SK-N-MC (cell line): ENCODE data around the gene INPP5A.
"Not testable (repeated sequence)": the region's sequence is repeated elsewhere in the genome, so short reads cannot be mapped to it uniquely, and the experiment has no call there.

Experiments used
- DNase-seq: peaks from one replicate; pipeline ENCODE4 v3.0.0-alpha.2; 2011; ENCODE audit warnings: low read depth, low spot score
- H3K27ac ChIP-seq: fragments of 200-600 bp; sonication (generic); 2 replicates; pipeline ENCODE4 v1.5.1; 2016; ENCODE audit warnings: mixed run types
- H3K36me3 ChIP-seq: fragments of 200-600 bp; sonication (generic); 2 replicates; pipeline ENCODE4 v1.6.1; 2017; ENCODE audit warnings: antibody characterized with exemption, low read length, mixed read lengths; ENCODE audit not compliant: insufficient read depth
- H3K4me3 ChIP-seq: fragments of 200-600 bp; sonication (generic); 2 replicates; pipeline ENCODE4 v1.5.1; 2016
- H3K9ac ChIP-seq: fragments of 200-600 bp; sonication (generic); 2 replicates; pipeline ENCODE4 v1.8.0; 2017; ENCODE audit warnings: mixed run types, mixed read lengths; ENCODE audit not compliant: insufficient read length
- H3K9me3 ChIP-seq: fragments of 200-600 bp; sonication (generic); 2 replicates; pipeline ENCODE4 v1.6.1; 2017; ENCODE audit warnings: low read depth, mild to moderate bottlenecking, antibody characterized with exemption, low read length, moderate library complexity, mixed read lengths
- EZH2 ChIP-seq: fragments of 200-600 bp; sonication (generic); IDR thresholded peaks from one replicate; pipeline ENCODE4 v1.6.1; 2017; ENCODE audit warnings: antibody characterized with exemption
- FOXP2 ChIP-seq: optimal IDR thresholded peaks from 2 replicates; pipeline ENCODE3; 2011; ENCODE audit warnings: mild to moderate bottlenecking, moderate library complexity; ENCODE audit not compliant: insufficient read depth; ENCODE audit errors: extremely low read length, control extremely low read depth
- POLR2AphosphoS5 ChIP-seq: IDR thresholded peaks from 2 replicates; pipeline ENCODE4 v1.6.1; 2012; ENCODE audit warnings: mild to moderate bottlenecking, low read depth, low read length, borderline replicate concordance

The INPP5A gene

GRCh38 chr10:132537684-132538001 is at the start of gene INPP5A:
Gene INPP5A (plus strand): TSS chr10:132537787. CDS start chr10:132538097, 310 bp downstream.
- H3K4me3 ChIP-seq = peak within 1 kb of the TSS; percentile 75
- H3K9me3 ChIP-seq = no peaks in the 10 kb centered on the region
- H3K36me3 ChIP-seq = no peaks in the 10 kb centered on the region
- H3K27ac ChIP-seq = no peak within 1 kb of the TSS
- no peak for DNase-seq
- TF ChIP-seq POLR2AphosphoS5 (no peak), EZH2 (no peak), FOXP2 (no peak)
- H3K9ac ChIP-seq = peak within 1 kb of the TSS; percentile 75

- TF ChIP-seq EZH2 = no peak
- TF ChIP-seq POLR2AphosphoS5 = no peak
- TF ChIP-seq FOXP2 = no peak
- Histone ChIP-seq H3K9me3 (no peaks in the 10 kb centered on the region), H3K27ac (no peak overlapping the region), H3K4me3 (no peak overlapping the region), H3K9ac (no peak overlapping the region), H3K36me3 (no peaks in the 10 kb centered on the region)
- DNase-seq = no peak
Observed at GRCh38 chr10:132488231-132488821, 49.3 kb upstream of the INPP5A start.

GRCh38 chr10:132489053-132489703 is 48.4 kb upstream of the INPP5A start:
- no peak overlapping the region for H3K9ac ChIP-seq
- H3K9me3 ChIP-seq = no peaks in the 10 kb centered on the region
- no peak for TF ChIP-seq EZH2
- TF ChIP-seq POLR2AphosphoS5 = no peak
- no peak for TF ChIP-seq FOXP2
- H3K36me3 ChIP-seq = no peaks in the 10 kb centered on the region
- no peak for DNase-seq
- H3K27ac ChIP-seq = no peak overlapping the region
- H3K4me3 ChIP-seq = no peak overlapping the region

- TF ChIP-seq EZH2 (no peak), FOXP2 (no peak), POLR2AphosphoS5 (no peak)
- no peak for DNase-seq
- no peaks in the 10 kb centered on the region for H3K9me3 ChIP-seq
- H3K4me3 ChIP-seq = no peak overlapping the region
- no peak overlapping the region for H3K27ac ChIP-seq
- H3K36me3 ChIP-seq = no peaks in the 10 kb centered on the region
- H3K9ac ChIP-seq = no peak overlapping the region
Observed at GRCh38 chr10:132489704-132490534, 47.7 kb upstream of the INPP5A start.

GRCh38 chr10:132491534-132491933 is 46.1 kb upstream of the INPP5A start:
- H3K9me3 ChIP-seq, DNase-seq, H3K27ac ChIP-seq, H3K4me3 ChIP-seq, H3K9ac ChIP-seq, H3K36me3 ChIP-seq: not testable (repeated sequence)

- no peak overlapping the region for H3K4me3 ChIP-seq
- H3K36me3 ChIP-seq = no peaks in the 10 kb centered on the region
- no peak overlapping the region for H3K27ac ChIP-seq
- TF ChIP-seq FOXP2 = no peak
- TF ChIP-seq POLR2AphosphoS5 = no peak
- no peaks in the 10 kb centered on the region for H3K9me3 ChIP-seq
- DNase-seq = no peak
- H3K9ac ChIP-seq = no peak overlapping the region
Observed at GRCh38 chr10:132492323-132493025, 45.1 kb upstream of the INPP5A start.

- TF ChIP-seq EZH2 (no peak), POLR2AphosphoS5 (no peak), FOXP2 (no peak)
- no peaks in the 10 kb centered on the region for H3K9me3 ChIP-seq
- no peak overlapping the region for H3K4me3 ChIP-seq
- no peak overlapping the region for H3K9ac ChIP-seq
- no peak for DNase-seq
- H3K27ac ChIP-seq = no peak overlapping the region
- no peaks in the 10 kb centered on the region for H3K36me3 ChIP-seq
Observed at GRCh38 chr10:132493246-132493755, 44.3 kb upstream of the INPP5A start.

GRCh38 chr10:132493756-132494290 is 43.8 kb upstream of the INPP5A start:
- TF ChIP-seq POLR2AphosphoS5 = no peak
- no peak for TF ChIP-seq EZH2
- no peak for TF ChIP-seq FOXP2
- Histone ChIP-seq H3K9ac (no peak overlapping the region), H3K36me3 (no peaks in the 10 kb centered on the region), H3K4me3 (no peak overlapping the region), H3K27ac (no peak overlapping the region), H3K9me3 (no peaks in the 10 kb centered on the region)
- no peak for DNase-seq
